ENCODE measurements around the gene MATR3.
"Not testable (repeated sequence)": the region's sequence is repeated elsewhere in the genome, so short reads cannot be mapped to it uniquely, and the experiment has no call there.

Gene MATR3

DNA sequence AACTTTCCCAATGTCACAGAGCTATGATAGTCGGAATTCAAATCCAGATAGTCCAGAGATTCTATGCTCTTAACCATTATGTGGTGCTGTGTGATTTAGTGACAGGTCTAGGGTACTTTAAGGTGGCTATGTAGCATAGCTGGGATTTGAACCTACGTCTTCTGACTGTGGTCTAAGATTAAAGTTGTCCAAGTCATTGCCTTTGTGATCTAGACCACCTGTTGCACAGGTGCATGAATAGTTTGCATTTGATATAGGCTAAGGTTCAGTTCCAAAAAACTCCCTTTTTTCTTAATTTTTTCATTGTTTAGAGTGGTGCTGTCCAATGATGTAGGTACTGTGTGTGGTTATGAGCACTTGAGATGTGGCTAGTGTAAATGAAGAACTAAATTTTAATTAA, 50.6 kb downstream of the MATR3 start:
- in situ Hi-C loops (cut with MboI; ENCODE audit: low sequenced_read_pairs) = no loop called here

GRCh38 chr5:139345442-139345841, 51.9 kb downstream of the MATR3 start:
- in situ Hi-C loops (cut with MboI; ENCODE audit: low sequenced_read_pairs) = not testable (repeated sequence)

GRCh38 chr5:139347863-139348262, 54.3 kb downstream of the MATR3 start:
- in situ Hi-C loops (cut with MboI; ENCODE audit: low sequenced_read_pairs) = not testable (repeated sequence)

GRCh38 chr5:139354186-139354585, 60.6 kb downstream of the MATR3 start:
- in situ Hi-C loops (cut with MboI; ENCODE audit: low sequenced_read_pairs) = no loop called here

GRCh38 chr5:139355900-139356299, 62.4 kb downstream of the MATR3 start:
- in situ Hi-C loops (cut with MboI; ENCODE audit: low sequenced_read_pairs) = not testable (repeated sequence)

DNA sequence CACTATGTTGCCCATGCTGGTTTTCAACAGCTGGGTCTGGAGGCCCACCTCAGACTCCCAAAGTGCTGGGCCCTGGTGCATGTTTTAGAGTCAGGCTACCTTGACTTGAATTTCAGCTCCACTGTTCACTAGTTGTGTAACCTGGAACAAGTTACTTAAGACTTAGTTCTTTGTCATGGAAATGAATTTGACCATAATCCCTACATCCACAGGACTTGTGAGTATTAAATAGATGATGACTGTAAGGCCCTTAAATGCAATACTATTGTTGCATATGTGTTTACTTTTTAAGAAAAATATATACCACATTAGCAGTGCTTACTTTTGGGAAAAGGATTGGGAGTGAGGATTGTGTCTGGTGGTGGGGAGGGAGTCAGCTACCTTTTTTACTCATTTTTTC, 64.5 kb downstream of the MATR3 start:
- in situ Hi-C loops (cut with MboI; ENCODE audit: low sequenced_read_pairs) = no loop called here

- in situ Hi-C loops (cut with MboI; ENCODE audit: low sequenced_read_pairs) = no loop called here
These were observed 66.8 kb downstream of the MATR3 start for GRCh38 chr5:139360384-139360783.

DNA sequence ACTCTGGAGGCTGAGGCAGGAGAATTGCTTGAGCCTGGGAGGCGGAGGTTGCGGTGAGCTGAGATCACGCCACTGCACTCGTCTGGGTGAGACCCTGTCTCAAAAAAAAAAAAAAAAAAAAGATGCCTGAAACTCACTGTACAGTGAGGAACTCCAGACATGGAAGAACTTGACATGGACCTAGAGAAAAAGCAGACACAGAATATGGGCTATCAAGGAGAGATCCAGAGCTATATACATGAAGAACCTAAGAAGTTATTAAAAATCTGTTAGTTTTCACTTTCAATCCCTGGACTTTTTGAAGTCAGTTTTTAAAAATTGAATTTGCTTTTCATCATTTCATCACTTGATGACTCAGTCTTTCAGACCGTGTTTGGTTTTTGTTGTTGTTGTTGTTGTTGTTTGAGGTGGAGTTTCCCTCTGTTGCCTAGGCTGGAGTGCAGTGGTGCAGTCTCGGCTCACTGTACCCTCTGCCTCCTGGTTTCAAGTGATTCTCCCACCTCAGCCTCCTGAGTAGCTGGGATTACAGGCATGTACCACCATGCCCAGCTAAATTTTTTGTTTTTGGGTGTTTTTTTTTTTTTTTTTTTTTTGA, 68.4 kb downstream of the MATR3 start:
- in situ Hi-C loops (cut with MboI; ENCODE audit: low sequenced_read_pairs) = no loop called here

DNA sequence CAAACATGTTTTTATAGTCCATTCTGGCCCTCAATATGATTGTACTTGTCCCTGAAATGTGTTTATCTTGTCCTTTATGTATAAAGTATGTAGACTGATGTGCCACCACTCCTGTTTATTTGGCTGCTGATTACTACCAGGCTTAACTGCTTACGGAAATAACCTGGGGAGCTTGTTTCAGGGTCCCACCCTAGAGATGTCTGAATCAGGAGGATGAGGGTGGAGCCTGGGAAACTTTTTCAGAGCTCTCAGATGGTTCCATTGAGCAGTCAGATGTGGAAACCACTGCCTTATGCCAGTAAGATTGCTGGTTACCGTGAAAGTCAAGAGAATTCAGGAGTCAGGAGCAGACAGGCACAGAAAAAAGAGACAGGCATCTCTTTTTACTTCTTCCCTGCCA, 70.4 kb downstream of the MATR3 start:
- in situ Hi-C loops (cut with MboI; ENCODE audit: low sequenced_read_pairs) = no loop called here

DNA sequence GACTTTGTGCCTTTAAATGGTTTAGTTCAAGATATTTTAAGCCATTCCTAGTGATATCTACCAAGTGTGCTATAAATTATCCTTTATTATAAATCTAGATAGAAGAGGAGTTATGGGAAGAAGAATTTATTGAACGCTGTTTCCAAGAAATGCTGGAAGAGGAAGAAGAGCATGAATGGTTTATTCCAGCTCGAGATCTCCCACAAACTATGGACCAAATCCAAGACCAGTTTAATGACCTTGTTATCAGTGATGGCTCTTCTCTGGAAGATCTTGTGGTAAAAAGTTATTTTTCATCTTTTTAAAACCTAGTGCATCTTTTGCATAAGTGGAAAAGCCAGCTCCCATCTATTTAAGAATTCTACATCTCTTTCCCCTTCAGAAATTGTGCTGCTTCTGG, 70.9 kb downstream of the MATR3 start:
- in situ Hi-C loops (cut with MboI; ENCODE audit: low sequenced_read_pairs) = no loop called here

DNA sequence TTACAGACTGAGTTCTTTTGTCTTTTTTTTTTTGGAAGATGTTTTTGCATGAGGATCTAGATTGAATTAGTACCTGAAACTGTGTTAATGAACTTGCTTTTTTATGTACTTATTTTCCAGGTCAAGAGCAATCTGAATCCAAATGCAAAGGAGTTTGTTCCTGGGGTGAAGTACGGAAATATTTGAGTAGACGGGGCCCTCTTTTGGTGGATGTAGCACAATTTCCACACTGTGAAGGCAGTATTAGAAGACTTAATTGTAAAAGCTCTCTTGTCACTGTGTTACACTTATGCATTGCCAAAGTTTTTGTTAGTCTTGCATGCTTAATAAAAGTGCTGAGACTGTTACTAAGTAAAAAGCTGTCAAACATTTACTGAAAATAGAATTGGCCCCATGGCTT, 75.1 kb downstream of the MATR3 start:
- in situ Hi-C loops (cut with MboI; ENCODE audit: low sequenced_read_pairs) = no loop called here

- in situ Hi-C loops (cut with MboI; ENCODE audit: low sequenced_read_pairs) = no loop called here
These were observed 75.6 kb downstream of the MATR3 start for GRCh38 chr5:139369181-139369580.

DNA sequence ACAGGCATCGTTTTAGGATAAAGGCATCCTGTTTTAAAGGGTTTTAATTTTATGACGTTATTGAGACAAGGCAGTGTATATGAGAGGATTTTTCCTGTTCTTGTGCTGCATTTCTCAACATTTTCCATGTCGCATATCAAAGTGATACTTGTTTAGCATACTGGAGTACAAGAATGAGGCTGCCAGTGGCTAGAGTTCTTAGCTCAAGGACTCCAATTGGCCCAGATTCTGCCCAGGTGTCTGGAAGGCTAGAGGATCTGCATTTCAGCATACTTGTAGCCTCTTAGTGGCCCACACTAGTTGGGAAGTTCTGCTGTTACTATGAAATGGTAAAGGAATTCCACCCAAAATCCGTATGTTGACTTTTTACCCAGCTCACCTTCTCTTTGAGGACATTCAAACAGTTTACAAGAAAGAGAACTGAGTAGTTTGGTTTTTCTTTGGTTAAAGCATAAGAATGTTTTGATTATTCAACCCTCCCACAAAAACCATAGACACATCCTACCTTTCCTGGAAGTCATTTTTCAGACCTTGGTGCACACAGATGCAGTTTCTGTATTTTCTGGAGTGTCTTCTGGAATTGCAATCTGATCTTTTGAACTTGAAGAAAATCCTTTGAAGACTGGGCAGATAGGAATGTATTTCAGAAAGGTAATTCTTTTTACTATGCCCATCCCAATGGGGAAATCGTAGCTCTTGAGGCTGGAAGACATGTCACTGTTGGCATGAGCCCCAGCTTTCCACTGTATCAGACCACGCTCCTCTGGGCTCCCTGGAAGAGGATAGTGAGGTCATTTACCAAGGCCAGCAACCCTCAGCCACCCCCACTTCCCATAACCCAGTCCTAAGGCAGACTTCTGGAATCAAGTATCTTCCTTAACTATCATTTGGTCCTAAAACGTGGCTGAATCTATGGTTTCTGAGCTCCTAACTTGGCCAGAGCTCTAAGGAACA, 78.2 kb downstream of the MATR3 start:
- in situ Hi-C loops (cut with MboI; ENCODE audit: low sequenced_read_pairs) = no loop called here

DNA sequence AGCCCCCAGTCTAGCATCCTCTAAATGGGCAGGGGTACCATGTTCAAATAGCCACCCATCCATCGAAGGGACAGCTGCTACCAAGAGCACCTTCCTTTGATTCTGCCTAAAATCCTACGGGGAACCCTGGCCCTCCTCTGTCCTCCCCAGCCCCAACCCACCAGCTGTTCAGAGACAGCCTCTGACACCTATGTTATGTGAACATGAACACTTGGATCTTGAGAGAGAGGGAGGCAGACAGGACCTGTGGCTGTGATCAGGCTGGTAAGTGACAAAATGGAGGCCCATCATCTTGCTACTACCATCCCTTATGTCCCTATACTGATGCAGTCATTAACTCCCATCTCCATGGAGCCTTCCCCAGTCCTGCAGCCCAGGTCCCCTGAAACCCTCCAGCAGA, 81.4 kb downstream of the MATR3 start:
- in situ Hi-C loops (cut with MboI; ENCODE audit: low sequenced_read_pairs) = no loop called here

DNA sequence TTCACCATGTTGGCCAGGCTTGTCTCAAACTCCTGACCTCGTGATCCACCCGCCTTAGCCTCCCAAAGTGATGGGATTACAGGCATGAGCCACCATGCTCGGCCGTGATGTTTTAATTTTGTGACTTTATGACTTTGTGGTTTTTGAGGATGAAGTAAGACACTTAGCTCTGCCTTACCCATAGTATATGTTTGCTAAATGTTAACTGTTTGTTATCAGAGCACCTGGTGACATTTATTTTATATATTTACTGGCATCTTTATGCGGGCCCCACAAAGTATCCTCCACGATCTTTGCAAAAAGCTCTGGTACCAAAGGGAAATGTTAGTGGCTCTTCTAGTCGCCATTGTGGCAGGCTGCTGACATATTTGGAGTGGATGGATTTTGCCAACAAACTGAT, 82.8 kb downstream of the MATR3 start:
- in situ Hi-C loops (cut with MboI; ENCODE audit: low sequenced_read_pairs) = no loop called here

DNA sequence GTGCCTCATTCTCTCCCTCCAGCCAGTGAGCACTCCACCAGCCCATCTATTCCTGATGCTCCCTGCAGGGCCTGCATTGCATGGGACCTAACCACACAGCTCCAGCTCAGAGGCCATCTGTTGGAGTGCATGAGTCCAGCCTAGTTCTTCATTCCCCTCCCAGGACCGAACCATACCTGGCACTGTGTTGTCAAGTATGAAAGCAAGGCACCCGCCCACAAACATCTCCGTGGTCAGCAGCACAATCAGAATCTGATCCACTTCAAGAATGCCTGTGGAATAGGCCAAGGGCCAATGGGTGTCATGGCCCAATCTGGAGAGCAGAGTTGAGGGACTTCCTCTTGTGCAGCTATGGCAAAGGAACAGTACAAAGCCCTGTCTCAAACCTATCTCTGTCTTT, 83.7 kb downstream of the MATR3 start:
- in situ Hi-C loops (cut with MboI; ENCODE audit: low sequenced_read_pairs) = no loop called here

DNA sequence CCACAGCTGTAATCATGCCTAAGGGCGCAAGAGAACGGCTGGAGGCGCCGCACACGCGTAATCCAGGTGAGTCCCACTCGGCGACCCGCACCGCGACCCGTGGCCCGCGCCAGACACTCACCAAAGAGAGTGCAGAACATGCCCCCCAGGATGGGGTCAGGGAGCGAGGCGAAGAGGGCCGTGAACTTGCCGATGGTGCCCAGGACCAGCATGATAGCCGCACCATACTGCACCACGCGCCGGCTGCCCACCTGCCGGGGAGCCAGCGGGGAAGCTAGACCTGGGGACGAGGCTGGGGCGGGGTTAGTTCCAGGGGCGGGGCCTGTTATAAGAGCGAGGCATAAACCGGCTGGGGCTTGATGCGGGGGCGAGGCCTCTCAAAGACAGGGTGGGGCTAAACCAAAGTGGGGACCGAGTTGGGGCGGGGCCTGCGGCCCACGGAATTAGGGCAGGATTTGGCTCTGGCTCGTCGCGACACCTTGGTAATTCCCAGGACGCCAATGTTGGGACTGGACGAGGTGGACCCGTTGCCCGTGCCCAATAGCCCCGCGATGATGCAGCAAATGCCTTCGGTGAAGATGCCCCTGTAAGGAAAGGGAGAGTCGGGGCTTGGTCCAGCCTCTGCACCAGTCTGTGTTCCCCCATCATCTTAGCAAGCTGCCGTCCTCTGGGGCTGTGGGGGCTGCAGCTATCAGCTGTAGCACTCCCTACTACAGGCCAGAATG, 84.7 kb downstream of the MATR3 start:
- in situ Hi-C loops (cut with MboI; ENCODE audit: low sequenced_read_pairs) = no loop called here

GRCh38 chr5:139378941-139379361, 85.4 kb downstream of the MATR3 start:
- in situ Hi-C loops (cut with MboI; ENCODE audit: low sequenced_read_pairs) = no loop called here

GRCh38 chr5:139379626-139380449, 86.3 kb downstream of the MATR3 start:
- in situ Hi-C loops (cut with MboI; ENCODE audit: low sequenced_read_pairs) = no loop called here
